ENCODE results near the gene BRD8.

DNA sequence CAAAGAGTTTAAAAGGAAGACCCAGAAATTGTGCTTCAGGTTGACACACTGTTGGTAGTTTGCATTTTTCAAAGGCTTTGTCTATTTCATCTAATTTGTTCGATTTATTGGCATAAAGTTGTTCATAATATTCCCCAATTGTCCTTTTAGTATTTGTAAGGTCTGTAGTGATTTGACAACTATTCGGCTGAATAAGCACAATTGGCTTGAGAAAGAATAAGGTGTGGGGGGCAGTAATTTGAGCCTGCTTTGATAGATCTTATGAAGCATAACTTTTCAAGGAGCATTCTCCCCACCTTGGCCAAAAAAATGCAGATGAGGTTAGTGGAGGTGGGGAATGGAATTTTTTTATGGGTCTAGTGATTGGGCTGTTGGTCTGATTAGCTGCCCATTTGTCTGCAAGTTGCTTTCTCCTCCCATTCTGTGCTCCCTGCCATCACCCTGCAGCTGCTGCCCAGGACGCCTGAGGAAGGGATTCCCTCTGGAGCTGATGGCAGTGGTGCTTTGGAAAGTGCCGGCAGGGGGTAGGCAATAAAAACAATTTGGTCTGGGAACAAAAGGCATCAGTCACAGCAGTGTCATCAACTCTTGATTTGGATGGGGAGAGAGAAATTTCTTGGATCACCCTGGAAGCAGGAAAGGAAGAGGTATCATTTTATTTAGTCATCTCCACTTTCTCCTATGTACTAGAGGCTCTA is 68.0 kb downstream of the BRD8 start:
- TF ChIP-seq POLR2AphosphoS5 (IDR thresholded peaks at IDR 0.05; ENCODE audit: low read depth): no peak
- TF ChIP-seq, protein P1, sequence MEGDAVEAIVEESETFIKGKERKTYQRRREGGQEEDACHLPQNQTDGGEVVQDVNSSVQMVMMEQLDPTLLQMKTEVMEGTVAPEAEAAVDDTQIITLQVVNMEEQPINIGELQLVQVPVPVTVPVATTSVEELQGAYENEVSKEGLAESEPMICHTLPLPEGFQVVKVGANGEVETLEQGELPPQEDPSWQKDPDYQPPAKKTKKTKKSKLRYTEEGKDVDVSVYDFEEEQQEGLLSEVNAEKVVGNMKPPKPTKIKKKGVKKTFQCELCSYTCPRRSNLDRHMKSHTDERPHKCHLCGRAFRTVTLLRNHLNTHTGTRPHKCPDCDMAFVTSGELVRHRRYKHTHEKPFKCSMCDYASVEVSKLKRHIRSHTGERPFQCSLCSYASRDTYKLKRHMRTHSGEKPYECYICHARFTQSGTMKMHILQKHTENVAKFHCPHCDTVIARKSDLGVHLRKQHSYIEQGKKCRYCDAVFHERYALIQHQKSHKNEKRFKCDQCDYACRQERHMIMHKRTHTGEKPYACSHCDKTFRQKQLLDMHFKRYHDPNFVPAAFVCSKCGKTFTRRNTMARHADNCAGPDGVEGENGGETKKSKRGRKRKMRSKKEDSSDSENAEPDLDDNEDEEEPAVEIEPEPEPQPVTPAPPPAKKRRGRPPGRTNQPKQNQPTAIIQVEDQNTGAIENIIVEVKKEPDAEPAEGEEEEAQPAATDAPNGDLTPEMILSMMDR (conservative IDR thresholded peaks at IDR 0.05; ENCODE audit: low read depth in 2 of 2): no peak
- TF ChIP-seq, protein P2, sequence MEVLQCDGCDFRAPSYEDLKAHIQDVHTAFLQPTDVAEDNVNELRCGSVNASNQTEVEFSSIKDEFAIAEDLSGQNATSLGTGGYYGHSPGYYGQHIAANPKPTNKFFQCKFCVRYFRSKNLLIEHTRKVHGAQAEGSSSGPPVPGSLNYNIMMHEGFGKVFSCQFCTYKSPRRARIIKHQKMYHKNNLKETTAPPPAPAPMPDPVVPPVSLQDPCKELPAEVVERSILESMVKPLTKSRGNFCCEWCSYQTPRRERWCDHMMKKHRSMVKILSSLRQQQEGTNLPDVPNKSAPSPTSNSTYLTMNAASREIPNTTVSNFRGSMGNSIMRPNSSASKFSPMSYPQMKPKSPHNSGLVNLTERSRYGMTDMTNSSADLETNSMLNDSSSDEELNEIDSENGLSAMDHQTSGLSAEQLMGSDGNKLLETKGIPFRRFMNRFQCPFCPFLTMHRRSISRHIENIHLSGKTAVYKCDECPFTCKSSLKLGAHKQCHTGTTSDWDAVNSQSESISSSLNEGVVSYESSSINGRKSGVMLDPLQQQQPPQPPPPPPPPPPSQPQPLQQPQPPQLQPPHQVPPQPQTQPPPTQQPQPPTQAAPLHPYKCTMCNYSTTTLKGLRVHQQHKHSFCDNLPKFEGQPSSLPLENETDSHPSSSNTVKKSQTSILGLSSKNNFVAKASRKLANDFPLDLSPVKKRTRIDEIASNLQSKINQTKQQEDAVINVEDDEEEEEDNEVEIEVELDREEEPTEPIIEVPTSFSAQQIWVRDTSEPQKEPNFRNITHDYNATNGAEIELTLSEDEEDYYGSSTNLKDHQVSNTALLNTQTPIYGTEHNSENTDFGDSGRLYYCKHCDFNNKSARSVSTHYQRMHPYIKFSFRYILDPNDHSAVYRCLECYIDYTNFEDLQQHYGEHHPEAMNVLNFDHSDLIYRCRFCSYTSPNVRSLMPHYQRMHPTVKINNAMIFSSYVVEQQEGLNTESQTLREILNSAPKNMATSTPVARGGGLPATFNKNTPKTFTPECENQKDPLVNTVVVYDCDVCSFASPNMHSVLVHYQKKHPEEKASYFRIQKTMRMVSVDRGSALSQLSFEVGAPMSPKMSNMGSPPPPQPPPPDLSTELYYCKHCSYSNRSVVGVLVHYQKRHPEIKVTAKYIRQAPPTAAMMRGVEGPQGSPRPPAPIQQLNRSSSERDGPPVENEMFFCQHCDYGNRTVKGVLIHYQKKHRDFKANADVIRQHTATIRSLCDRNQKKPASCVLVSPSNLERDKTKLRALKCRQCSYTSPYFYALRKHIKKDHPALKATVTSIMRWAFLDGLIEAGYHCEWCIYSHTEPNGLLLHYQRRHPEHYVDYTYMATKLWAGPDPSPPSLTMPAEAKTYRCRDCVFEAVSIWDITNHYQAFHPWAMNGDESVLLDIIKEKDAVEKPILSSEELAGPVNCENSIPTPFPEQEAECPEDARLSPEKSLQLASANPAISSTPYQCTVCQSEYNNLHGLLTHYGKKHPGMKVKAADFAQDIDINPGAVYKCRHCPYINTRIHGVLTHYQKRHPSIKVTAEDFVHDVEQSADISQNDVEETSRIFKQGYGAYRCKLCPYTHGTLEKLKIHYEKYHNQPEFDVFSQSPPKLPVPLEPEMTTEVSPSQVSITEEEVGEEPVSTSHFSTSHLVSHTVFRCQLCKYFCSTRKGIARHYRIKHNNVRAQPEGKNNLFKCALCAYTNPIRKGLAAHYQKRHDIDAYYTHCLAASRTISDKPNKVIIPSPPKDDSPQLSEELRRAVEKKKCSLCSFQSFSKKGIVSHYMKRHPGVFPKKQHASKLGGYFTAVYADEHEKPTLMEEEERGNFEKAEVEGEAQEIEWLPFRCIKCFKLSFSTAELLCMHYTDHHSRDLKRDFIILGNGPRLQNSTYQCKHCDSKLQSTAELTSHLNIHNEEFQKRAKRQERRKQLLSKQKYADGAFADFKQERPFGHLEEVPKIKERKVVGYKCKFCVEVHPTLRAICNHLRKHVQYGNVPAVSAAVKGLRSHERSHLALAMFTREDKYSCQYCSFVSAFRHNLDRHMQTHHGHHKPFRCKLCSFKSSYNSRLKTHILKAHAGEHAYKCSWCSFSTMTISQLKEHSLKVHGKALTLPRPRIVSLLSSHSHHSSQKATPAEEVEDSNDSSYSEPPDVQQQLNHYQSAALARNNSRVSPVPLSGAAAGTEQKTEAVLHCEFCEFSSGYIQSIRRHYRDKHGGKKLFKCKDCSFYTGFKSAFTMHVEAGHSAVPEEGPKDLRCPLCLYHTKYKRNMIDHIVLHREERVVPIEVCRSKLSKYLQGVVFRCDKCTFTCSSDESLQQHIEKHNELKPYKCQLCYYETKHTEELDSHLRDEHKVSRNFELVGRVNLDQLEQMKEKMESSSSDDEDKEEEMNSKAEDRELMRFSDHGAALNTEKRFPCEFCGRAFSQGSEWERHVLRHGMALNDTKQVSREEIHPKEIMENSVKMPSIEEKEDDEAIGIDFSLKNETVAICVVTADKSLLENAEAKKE (CRISPR knock-in tag; IDR thresholded peaks at IDR 0.05): no peak
- no peak for TF ChIP-seq EZH2 (IDR thresholded peaks at IDR 0.05; ENCODE audit: low read depth, unreplicated experiment)
- TF ChIP-seq EZH2phosphoT487 (IDR thresholded peaks at IDR 0.05; ENCODE audit: unreplicated experiment): no peak
- TF ChIP-seq, protein P3, sequence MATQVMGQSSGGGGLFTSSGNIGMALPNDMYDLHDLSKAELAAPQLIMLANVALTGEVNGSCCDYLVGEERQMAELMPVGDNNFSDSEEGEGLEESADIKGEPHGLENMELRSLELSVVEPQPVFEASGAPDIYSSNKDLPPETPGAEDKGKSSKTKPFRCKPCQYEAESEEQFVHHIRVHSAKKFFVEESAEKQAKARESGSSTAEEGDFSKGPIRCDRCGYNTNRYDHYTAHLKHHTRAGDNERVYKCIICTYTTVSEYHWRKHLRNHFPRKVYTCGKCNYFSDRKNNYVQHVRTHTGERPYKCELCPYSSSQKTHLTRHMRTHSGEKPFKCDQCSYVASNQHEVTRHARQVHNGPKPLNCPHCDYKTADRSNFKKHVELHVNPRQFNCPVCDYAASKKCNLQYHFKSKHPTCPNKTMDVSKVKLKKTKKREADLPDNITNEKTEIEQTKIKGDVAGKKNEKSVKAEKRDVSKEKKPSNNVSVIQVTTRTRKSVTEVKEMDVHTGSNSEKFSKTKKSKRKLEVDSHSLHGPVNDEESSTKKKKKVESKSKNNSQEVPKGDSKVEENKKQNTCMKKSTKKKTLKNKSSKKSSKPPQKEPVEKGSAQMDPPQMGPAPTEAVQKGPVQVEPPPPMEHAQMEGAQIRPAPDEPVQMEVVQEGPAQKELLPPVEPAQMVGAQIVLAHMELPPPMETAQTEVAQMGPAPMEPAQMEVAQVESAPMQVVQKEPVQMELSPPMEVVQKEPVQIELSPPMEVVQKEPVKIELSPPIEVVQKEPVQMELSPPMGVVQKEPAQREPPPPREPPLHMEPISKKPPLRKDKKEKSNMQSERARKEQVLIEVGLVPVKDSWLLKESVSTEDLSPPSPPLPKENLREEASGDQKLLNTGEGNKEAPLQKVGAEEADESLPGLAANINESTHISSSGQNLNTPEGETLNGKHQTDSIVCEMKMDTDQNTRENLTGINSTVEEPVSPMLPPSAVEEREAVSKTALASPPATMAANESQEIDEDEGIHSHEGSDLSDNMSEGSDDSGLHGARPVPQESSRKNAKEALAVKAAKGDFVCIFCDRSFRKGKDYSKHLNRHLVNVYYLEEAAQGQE (IDR thresholded peaks at IDR 0.05; ENCODE audit: unreplicated experiment): no peak
- no peak for TF ChIP-seq JUNB (IDR thresholded peaks at IDR 0.05; ENCODE audit: unreplicated experiment)
- no peak for TF ChIP-seq ZNF331 (CRISPR knock-in tag; IDR thresholded peaks at IDR 0.05; ENCODE audit: low read depth)
- TF ChIP-seq, protein P4, sequence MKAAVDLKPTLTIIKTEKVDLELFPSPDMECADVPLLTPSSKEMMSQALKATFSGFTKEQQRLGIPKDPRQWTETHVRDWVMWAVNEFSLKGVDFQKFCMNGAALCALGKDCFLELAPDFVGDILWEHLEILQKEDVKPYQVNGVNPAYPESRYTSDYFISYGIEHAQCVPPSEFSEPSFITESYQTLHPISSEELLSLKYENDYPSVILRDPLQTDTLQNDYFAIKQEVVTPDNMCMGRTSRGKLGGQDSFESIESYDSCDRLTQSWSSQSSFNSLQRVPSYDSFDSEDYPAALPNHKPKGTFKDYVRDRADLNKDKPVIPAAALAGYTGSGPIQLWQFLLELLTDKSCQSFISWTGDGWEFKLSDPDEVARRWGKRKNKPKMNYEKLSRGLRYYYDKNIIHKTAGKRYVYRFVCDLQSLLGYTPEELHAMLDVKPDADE (IDR thresholded peaks at IDR 0.05): no peak
- TF ChIP-seq CREB1 (CRISPR knock-in tag; IDR thresholded peaks at IDR 0.05; ENCODE audit: low read depth): no peak
- TF ChIP-seq NANOG (IDR thresholded peaks at IDR 0.05; ENCODE audit: borderline replicate concordance): no peak
